Muscle layer of duodenum (tissue), 2 donors: Measurements from ENCODE around the gene MRM1.
"Not testable (repeated sequence)": the region's sequence is repeated elsewhere in the genome, so short reads cannot be mapped to it uniquely, and the experiment has no call there.

Experiments used
- H3K27ac ChIP-seq: one replicate; pipeline ENCODE4 v1.7.0; 2013; ENCODE audit warnings: mild to moderate bottlenecking, low read length
- H3K27me3 ChIP-seq: one replicate; pipeline ENCODE4 v1.7.0; 2013; ENCODE audit warnings: low read depth, mild to moderate bottlenecking, control low read depth, low read length
- H3K36me3 ChIP-seq, 2 donors: one replicate each; pipeline ENCODE4 v1.7.0; 2013; ENCODE audit warnings: low read length in 2 of 2, control low read depth in 1 of 2, mild to moderate bottlenecking in 1 of 2; ENCODE audit not compliant: insufficient read depth in 2 of 2, control insufficient read depth in 1 of 2
- H3K4me1 ChIP-seq, 2 donors: one replicate each; pipeline ENCODE4 v1.7.0; 2013; ENCODE audit warnings: low read length in 2 of 2, mild to moderate bottlenecking in 2 of 2, control low read depth in 1 of 2, moderate library complexity in 1 of 2; ENCODE audit not compliant: insufficient read depth in 2 of 2, control insufficient read depth in 1 of 2
- H3K4me3 ChIP-seq, 2 donors: one replicate each; pipeline ENCODE4 v1.7.0; 2013; ENCODE audit warnings: low read length in 2 of 2, low read depth in 1 of 2, mild to moderate bottlenecking in 1 of 2
- H3K9me3 ChIP-seq, 2 donors: one replicate each; pipeline ENCODE4 v1.7.0; 2013; ENCODE audit warnings: low read length in 2 of 2, control low read depth in 1 of 2, mild to moderate bottlenecking in 1 of 2; ENCODE audit not compliant: control insufficient read depth in 1 of 2
- donor health status: healthy.

MRM1 gene

GRCh38 chr17:36602924-36603384 is 1.6 kb downstream of the MRM1 start:
- H3K27ac ChIP-seq: no peak overlapping the region
- H3K27me3 ChIP-seq: no peaks in the 10 kb centered on the region
- H3K4me3 ChIP-seq: peak overlapping the region; percentile 68 to 98
- H3K4me1 ChIP-seq: peaks cover 7 to 12% of the 10 kb centered on the region in 2 donors
- no peaks in the 10 kb centered on the region for H3K36me3 ChIP-seq
- H3K9me3 ChIP-seq: no peaks in the 10 kb centered on the region

- H3K36me3 ChIP-seq, H3K27ac ChIP-seq, H3K27me3 ChIP-seq, H3K4me3 ChIP-seq, H3K9me3 ChIP-seq: not testable (repeated sequence)
- H3K4me1 ChIP-seq: peaks cover 12 to 18% of the 10 kb centered on the region in 2 donors
These were observed 3.6 kb downstream of the MRM1 start for GRCh38 chr17:36605028-36605427.

GRCh38 chr17:36608280-36608679 is 6.9 kb downstream of the MRM1 start:
- Histone ChIP-seq H3K36me3 (no peaks in the 10 kb centered on the region), H3K4me1 (peaks cover 5 to 6% of the 10 kb centered on the region in 2 donors), H3K27me3 (peaks cover 5% of the 10 kb centered on the region), H3K27ac (no peak overlapping the region), H3K4me3 (no peak overlapping the region), H3K9me3 (no peaks in the 10 kb centered on the region)

- H3K36me3 ChIP-seq: no peaks in the 10 kb centered on the region
These were observed 7.6 kb downstream of the MRM1 start for GRCh38 chr17:36608794-36609497.

GRCh38 chr17:36609498-36609862 is 8.1 kb downstream of the MRM1 start:
- H3K27me3 ChIP-seq: peaks cover 13% of the 10 kb centered on the region
- no peak overlapping the region for H3K4me3 ChIP-seq
- no peaks in the 10 kb centered on the region for H3K36me3 ChIP-seq
- H3K4me1 ChIP-seq: peaks cover 5 to 6% of the 10 kb centered on the region in 2 donors
- no peak overlapping the region for H3K27ac ChIP-seq
- H3K9me3 ChIP-seq: no peaks in the 10 kb centered on the region

More at GRCh38 chr17:36608794-36609497, 7.6 kb downstream of the MRM1 start:
- Histone ChIP-seq H3K4me3 (no peak overlapping the region), H3K4me1 (peaks cover 5 to 6% of the 10 kb centered on the region in 2 donors), H3K27ac (no peak overlapping the region), H3K27me3 (peaks cover 12% of the 10 kb centered on the region), H3K9me3 (no peaks in the 10 kb centered on the region)

GRCh38 chr17:36610474-36610873 is 9.1 kb downstream of the MRM1 start:
- Histone ChIP-seq H3K4me1 (peaks cover 5 to 6% of the 10 kb centered on the region in 2 donors), H3K4me3 (no peak overlapping the region), H3K27me3 (peaks cover 13% of the 10 kb centered on the region)

GRCh38 chr17:36611345-36612072 is 10.1 kb downstream of the MRM1 start:
- Histone ChIP-seq H3K4me1 (peaks cover 5 to 6% of the 10 kb centered on the region in 2 donors), H3K36me3 (no peaks in the 10 kb centered on the region), H3K27me3 (peaks cover 13% of the 10 kb centered on the region), H3K27ac (no peak overlapping the region), H3K4me3 (no peak overlapping the region), H3K9me3 (no peaks in the 10 kb centered on the region)

More at GRCh38 chr17:36610474-36610873, 9.1 kb downstream of the MRM1 start:
- no peaks in the 10 kb centered on the region for H3K36me3 ChIP-seq
- no peak overlapping the region for H3K27ac ChIP-seq
- no peaks in the 10 kb centered on the region for H3K9me3 ChIP-seq

GRCh38 chr17:36612323-36612722 is 10.9 kb downstream of the MRM1 start:
- H3K4me1 ChIP-seq: peaks cover 5 to 6% of the 10 kb centered on the region in 2 donors
- no peak overlapping the region for H3K27ac ChIP-seq
- peaks cover 13% of the 10 kb centered on the region for H3K27me3 ChIP-seq
- H3K36me3 ChIP-seq: no peaks in the 10 kb centered on the region
- no peaks in the 10 kb centered on the region for H3K9me3 ChIP-seq
- no peak overlapping the region for H3K4me3 ChIP-seq

- no peak overlapping the region for H3K27ac ChIP-seq
- no peak overlapping the region for H3K4me3 ChIP-seq
- H3K4me1 ChIP-seq: peaks cover 5 to 6% of the 10 kb centered on the region in 2 donors
- H3K27me3 ChIP-seq: peaks cover 13% of the 10 kb centered on the region
- H3K36me3 ChIP-seq: no peaks in the 10 kb centered on the region
- no peaks in the 10 kb centered on the region for H3K9me3 ChIP-seq
These were observed 11.8 kb downstream of the MRM1 start for GRCh38 chr17:36613155-36613554.

GRCh38 chr17:36614081-36614480 is 12.7 kb downstream of the MRM1 start:
- H3K9me3 ChIP-seq: no peaks in the 10 kb centered on the region
- peaks cover 13% of the 10 kb centered on the region for H3K27me3 ChIP-seq
- H3K36me3 ChIP-seq: no peaks in the 10 kb centered on the region
- no peak overlapping the region for H3K4me3 ChIP-seq
- H3K4me1 ChIP-seq: peaks cover 2 to 3% of the 10 kb centered on the region in 2 donors
- H3K27ac ChIP-seq: no peak overlapping the region

- H3K4me1 ChIP-seq: no peaks in the 10 kb centered on the region
- H3K27ac ChIP-seq: no peak overlapping the region
- H3K27me3 ChIP-seq: peaks cover 13% of the 10 kb centered on the region
- H3K4me3 ChIP-seq: no peak overlapping the region
- no peaks in the 10 kb centered on the region for H3K36me3 ChIP-seq
- H3K9me3 ChIP-seq: no peaks in the 10 kb centered on the region
These were observed 13.6 kb downstream of the MRM1 start for GRCh38 chr17:36614933-36615332.
